HEK293 (cell line): ENCODE data around the gene MAP1B.

Experiments
- CTCF ChIA-PET: fragments of 350-600 bp; formaldehyde crosslinking; extraction: SDS; loops from one replicate; lab custom pipeline; 2021; ENCODE audit warnings: antibody characterized with exemption; lab: Yijun Ruan, JAX
- POLR2A ChIA-PET: fragments of 300-600 bp; formaldehyde crosslinking; extraction: SDS; loops from one replicate; lab custom pipeline; 2020; ENCODE audit warnings: antibody characterized with exemption, inconsistent platforms; lab: Yijun Ruan, JAX
- H3K27ac ChIP-seq: fragments of 200-500 bp; sonication (Bioruptor generic); 2 replicates; pipeline ENCODE4 v1.5.1; 2014; ENCODE audit warnings: low read depth, low read length, control low read depth, inconsistent platforms; ENCODE audit errors: extremely low read depth
- H3K36me3 ChIP-seq, 2 experiments: fragments of 200-500 bp in 1 of 2; sonication (Bioruptor generic) in 1 of 2; 1 replicate in 1 of 2; 2 replicates in 1 of 2; pipeline ENCODE4 v1.5.1; 2014 to 2017; ENCODE audit warnings: inconsistent platforms in 2 of 2, low read length in 2 of 2; ENCODE audit not compliant: control insufficient read depth in 2 of 2, insufficient read depth in 1 of 2
- H3K4me1 ChIP-seq: fragments of 200-500 bp; sonication (Bioruptor generic); 2 replicates; pipeline ENCODE4 v1.5.1; 2014; ENCODE audit warnings: mild to moderate bottlenecking, low read length, inconsistent platforms; ENCODE audit not compliant: control insufficient read depth, insufficient read depth
- H3K4me3 ChIP-seq: 2 replicates; pipeline ENCODE4 v1.5.1; 2011; ENCODE audit warnings: low read depth, mild to moderate bottlenecking, control low read depth, low read length, moderate library complexity
- H3K9me3 ChIP-seq: fragments of 200-500 bp; sonication (Bioruptor generic); 2 replicates; pipeline ENCODE4 v1.5.1; 2014; ENCODE audit warnings: low read depth, low read length, inconsistent platforms; ENCODE audit not compliant: control insufficient read depth, insufficient read depth
- CTCF ChIP-seq: fragments of 450-650 bp; formaldehyde crosslinking; IDR thresholded peaks from 2 replicates; pipeline ENCODE4 v1.5.1; 2016; ENCODE audit warnings: missing biosample characterization, missing genetic modification characterization
- ELK4 ChIP-seq: IDR thresholded peaks from 2 replicates; pipeline ENCODE4 v1.6.1; 2011; ENCODE audit warnings: mild to moderate bottlenecking, low read depth, low read length, borderline replicate concordance
- IKZF3 ChIP-seq: fragments of 450-650 bp; IDR thresholded peaks from 2 replicates; pipeline ENCODE4 v1.5.0; 2018; ENCODE audit warnings: missing biosample characterization, mild to moderate bottlenecking, missing genetic modification characterization, moderate library complexity
- KLF16 ChIP-seq: fragments of 450-650 bp; formaldehyde crosslinking; IDR thresholded peaks from 2 replicates; pipeline ENCODE4 v1.5.1; 2017; ENCODE audit warnings: missing biosample characterization, missing genetic modification characterization
- OSR2 ChIP-seq: fragments of 450-650 bp; formaldehyde crosslinking; IDR thresholded peaks from 2 replicates; pipeline ENCODE4 v1.5.1; 2016; ENCODE audit warnings: missing biosample characterization, missing genetic modification characterization
- SP3 ChIP-seq: fragments of 450-650 bp; formaldehyde crosslinking; IDR thresholded peaks from 2 replicates; pipeline ENCODE4 v1.5.1; 2016; ENCODE audit warnings: missing biosample characterization, missing genetic modification characterization
- YY2 ChIP-seq: fragments of 450-650 bp; formaldehyde crosslinking; IDR thresholded peaks from 2 replicates; pipeline ENCODE4 v1.5.1; 2016; ENCODE audit warnings: missing biosample characterization, missing genetic modification characterization
- ZBTB10 ChIP-seq: fragments of 450-650 bp; formaldehyde crosslinking; IDR thresholded peaks from 2 replicates; pipeline ENCODE4 v1.5.1; 2016; ENCODE audit warnings: missing biosample characterization, missing genetic modification characterization
- ZBTB7A ChIP-seq: fragments of 450-650 bp; formaldehyde crosslinking; IDR thresholded peaks from 2 replicates; pipeline ENCODE4 v1.5.1; 2016; ENCODE audit warnings: low read depth, missing biosample characterization, missing genetic modification characterization
- ZEB2 ChIP-seq: fragments of 450-650 bp; formaldehyde crosslinking; IDR thresholded peaks from 2 replicates; pipeline ENCODE4 v1.5.1; 2016; ENCODE audit warnings: missing biosample characterization, missing genetic modification characterization
- ZNF10 ChIP-seq: fragments of 450-650 bp; formaldehyde crosslinking; IDR thresholded peaks from 2 replicates; pipeline ENCODE4 v1.5.1; 2017; ENCODE audit warnings: missing biosample characterization, missing genetic modification characterization
- ZNF2 ChIP-seq: fragments of 450-650 bp; formaldehyde crosslinking; IDR thresholded peaks from 2 replicates; pipeline ENCODE4 v1.5.1; 2016; ENCODE audit warnings: missing biosample characterization, missing genetic modification characterization
- ZNF202 ChIP-seq: fragments of 450-650 bp; formaldehyde crosslinking; IDR thresholded peaks from 2 replicates; pipeline ENCODE4 v1.5.1; 2016; ENCODE audit warnings: missing biosample characterization, missing genetic modification characterization, borderline replicate concordance
- ZNF211 ChIP-seq: fragments of 450-650 bp; formaldehyde crosslinking; IDR thresholded peaks from 2 replicates; pipeline ENCODE4 v1.5.1; 2016; ENCODE audit warnings: low read depth, missing biosample characterization, missing genetic modification characterization
- ZNF292 ChIP-seq: fragments of 450-650 bp; formaldehyde crosslinking; IDR thresholded peaks from 2 replicates; pipeline ENCODE4 v1.5.1; 2016; ENCODE audit warnings: low read depth, missing biosample characterization, missing genetic modification characterization, borderline replicate concordance
- ZNF302 ChIP-seq: fragments of 450-650 bp; formaldehyde crosslinking; IDR thresholded peaks from 2 replicates; pipeline ENCODE4 v1.5.1; 2016; ENCODE audit warnings: missing biosample characterization, missing genetic modification characterization, low read depth
- ZNF335 ChIP-seq: fragments of 450-650 bp; formaldehyde crosslinking; conservative IDR thresholded peaks from 2 replicates; pipeline ENCODE4 v1.5.1; 2016; ENCODE audit warnings: missing biosample characterization, missing genetic modification characterization
- ZNF341 ChIP-seq: fragments of 450-650 bp; formaldehyde crosslinking; IDR thresholded peaks from 2 replicates; pipeline ENCODE4; 2016; ENCODE audit warnings: low read depth, missing biosample characterization, missing genetic modification characterization
- ZNF362 ChIP-seq: fragments of 450-650 bp; formaldehyde crosslinking; IDR thresholded peaks from 2 replicates; pipeline ENCODE4 v1.5.1; 2016; ENCODE audit warnings: missing biosample characterization, missing genetic modification characterization
- ZNF366 ChIP-seq: fragments of 450-650 bp; formaldehyde crosslinking; conservative IDR thresholded peaks from 2 replicates; pipeline ENCODE4 v1.5.1; 2016; ENCODE audit warnings: missing biosample characterization, missing genetic modification characterization
- ZNF501 ChIP-seq: fragments of 450-650 bp; formaldehyde crosslinking; IDR thresholded peaks from 2 replicates; pipeline ENCODE4 v1.5.1; 2016; ENCODE audit warnings: missing biosample characterization, missing genetic modification characterization
- ZNF513 ChIP-seq: fragments of 450-650 bp; IDR thresholded peaks from 2 replicates; pipeline ENCODE4 v1.5.1; 2018; ENCODE audit warnings: missing biosample characterization, missing genetic modification characterization
- ZNF514 ChIP-seq: fragments of 450-650 bp; formaldehyde crosslinking; IDR thresholded peaks from 2 replicates; pipeline ENCODE4 v1.5.1; 2016; ENCODE audit warnings: missing biosample characterization, missing genetic modification characterization
- ZNF747 ChIP-seq: fragments of 450-650 bp; formaldehyde crosslinking; IDR thresholded peaks from 2 replicates; pipeline ENCODE4 v1.5.1; 2016; ENCODE audit warnings: missing biosample characterization, missing genetic modification characterization
- ZNF777 ChIP-seq: fragments of 450-650 bp; formaldehyde crosslinking; IDR thresholded peaks from 2 replicates; pipeline ENCODE4 v1.5.1; 2017; ENCODE audit warnings: missing biosample characterization, missing genetic modification characterization, borderline replicate concordance

Gene MAP1B

GRCh38 chr5:72213482-72213881 is 106.2 kb downstream of the MAP1B start (continued):
- TF ChIP-seq ZNF747 (tag by site-specific recombination) (no peak), ZNF513 (tag by site-specific recombination) (no peak), CTCF (tag by site-specific recombination) (no peak), IKZF3 (tag by site-specific recombination) (no peak), ZNF10 (tag by site-specific recombination) (no peak)

GRCh38 chr5:72214168-72214567 is 106.9 kb downstream of the MAP1B start:
- CTCF ChIA-PET: interaction anchor here (1.6 kb wide), 1 partner anchor 55 kb away, joined by 4 read pairs; no protein-coding TSS in a partner anchor
- POLR2A ChIA-PET: no interaction called here
- TF ChIP-seq ZNF2 (tag by site-specific recombination): no peak
- TF ChIP-seq ZNF777 (tag by site-specific recombination): no peak
- TF ChIP-seq ZNF501 (tag by site-specific recombination): no peak
- no peak for TF ChIP-seq YY2 (tag by site-specific recombination)

GRCh38 chr5:72216756-72217155 is 109.5 kb downstream of the MAP1B start:
- CTCF ChIA-PET: interaction anchor here (1.0 to 1.2 kb wide), 2 partner anchors 28 to 67 kb away, joined by 5 to 6 read pairs; no protein-coding TSS in a partner anchor
- Histone ChIP-seq H3K4me1 (no peaks in the 10 kb centered on the region), H3K4me3 (no peak overlapping the region), H3K27ac (no peak overlapping the region), H3K9me3 (no peaks in the 10 kb centered on the region), H3K36me3 (peaks cover 9 to 55% of the 10 kb centered on the region in 2 experiments)
- POLR2A ChIA-PET: no interaction called here
- TF ChIP-seq ZNF202 (tag by site-specific recombination) (no peak), ZNF302 (tag by site-specific recombination) (no peak), ZNF341 (tag by site-specific recombination) (no peak), ZBTB10 (no peak), SP3 (tag by site-specific recombination) (no peak), ZNF362 (tag by site-specific recombination) (no peak), ZNF292 (no peak), OSR2 (tag by site-specific recombination) (no peak), ELK4 (no peak), ZNF366 (tag by site-specific recombination) (no peak), ZBTB7A (tag by site-specific recombination) (no peak), ZNF514 (tag by site-specific recombination) (no peak), KLF16 (no peak), ZNF335 (tag by site-specific recombination) (no peak), ZNF211 (tag by site-specific recombination) (no peak), ZEB2 (tag by site-specific recombination) (no peak)

More at GRCh38 chr5:72214168-72214567, 106.9 kb downstream of the MAP1B start:
- H3K27ac ChIP-seq: no peak overlapping the region
- H3K4me1 ChIP-seq: peaks cover 16% of the 10 kb centered on the region
- no peak overlapping the region for H3K4me3 ChIP-seq
- peaks cover 0 to 30% of the 10 kb centered on the region in 2 experiments; a peak in 2 of 3 replicates for H3K36me3 ChIP-seq
- H3K9me3 ChIP-seq: no peaks in the 10 kb centered on the region
